ENCODE data around the gene KANSL2.
"Not testable (repeated sequence)": the region's sequence is repeated elsewhere in the genome, so short reads cannot be mapped to it uniquely, and the experiment has no call there.

The KANSL2 gene

DNA sequence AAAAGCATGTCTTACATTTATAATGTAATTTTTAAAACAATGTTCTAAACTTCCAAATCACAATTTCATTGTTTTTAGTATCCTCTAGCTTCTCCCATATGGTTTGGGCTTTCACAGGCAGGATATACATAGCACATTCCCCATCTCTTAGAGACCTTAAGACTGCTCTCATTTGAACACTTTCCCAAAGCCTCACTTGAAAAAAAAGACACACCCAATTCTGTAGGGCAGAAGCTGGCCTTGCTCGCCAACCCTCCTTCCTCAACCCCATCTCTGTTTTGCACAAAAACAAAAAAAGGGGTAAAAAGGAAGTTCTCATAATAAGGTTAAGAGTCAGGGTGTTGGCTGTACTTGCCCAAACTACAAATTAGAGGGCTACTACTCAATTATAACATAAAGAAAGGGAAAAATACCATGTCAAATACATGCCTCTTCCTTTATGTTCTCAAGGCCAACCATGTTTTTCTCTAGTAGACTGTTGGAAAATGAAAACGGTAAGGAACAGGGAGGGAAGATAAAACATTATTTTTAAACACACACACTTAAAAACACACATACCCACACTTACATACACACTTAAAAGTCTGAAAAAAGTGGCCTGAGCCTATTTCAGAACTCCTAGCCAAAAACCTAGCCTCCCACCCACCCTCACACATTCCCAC lies 9.9 kb upstream of the KANSL2 start:
- no peak overlapping the region for H3K4me3 Mint-ChIP-seq
- H3K4me1 Mint-ChIP-seq, result peaks cover 2% of the 10 kb centered on the region
- H3K9me3 Mint-ChIP-seq, result no peaks in the 10 kb centered on the region
- H3K27me3 Mint-ChIP-seq, result no peaks in the 10 kb centered on the region
- H3K36me3 Mint-ChIP-seq, result peaks cover 63% of the 10 kb centered on the region
- no peak for DNase-seq
- no peak overlapping the region for H3K27ac Mint-ChIP-seq
- CTCF ChIA-PET, result interaction anchor here (1.0 to 1.2 kb wide), 2 partner anchors 103 to 105 kb away, joined by 3 read pairs; no protein-coding TSS in a partner anchor

GRCh38 chr12:48690990-48691389 lies 9.0 kb upstream of the KANSL2 start:
- CTCF ChIA-PET, result interaction anchor here (1.0 to 1.2 kb wide), 2 partner anchors 104 to 106 kb away, joined by 3 read pairs; no protein-coding TSS in a partner anchor
- H3K36me3 Mint-ChIP-seq, result peaks cover 60% of the 10 kb centered on the region

DNA sequence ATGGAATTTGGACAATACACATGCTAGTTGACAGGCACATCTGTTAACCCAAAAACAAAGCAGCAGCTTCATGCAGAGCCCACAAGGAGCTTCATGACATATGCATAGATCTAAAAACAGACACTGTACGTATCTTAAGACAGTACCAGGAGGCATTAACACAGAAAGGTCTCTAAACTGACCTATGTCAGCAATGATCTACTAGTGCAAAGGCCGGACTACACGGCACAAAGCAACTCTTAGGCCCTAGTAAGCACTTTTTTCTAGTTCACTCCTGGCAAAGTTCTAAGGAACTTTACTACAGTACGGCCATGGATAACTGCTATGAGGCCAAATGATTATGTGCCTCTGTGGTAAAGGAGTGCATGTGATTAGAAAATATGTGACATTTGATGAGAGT lies 8.4 kb upstream of the KANSL2 start:
- H3K4me1 Mint-ChIP-seq, result peaks cover 2% of the 10 kb centered on the region
- H3K36me3 Mint-ChIP-seq, result peaks cover 54% of the 10 kb centered on the region
- H3K4me3 Mint-ChIP-seq, result no peak overlapping the region
- no peak overlapping the region for H3K27ac Mint-ChIP-seq
- H3K9me3 Mint-ChIP-seq, result no peaks in the 10 kb centered on the region
- H3K27me3 Mint-ChIP-seq, result no peaks in the 10 kb centered on the region
- CTCF ChIA-PET, result interaction anchor here (1.0 kb wide), 1 partner anchor 107 kb away, joined by 3 read pairs; no protein-coding TSS in a partner anchor
- no peak for DNase-seq

More at GRCh38 chr12:48690990-48691389, 9.0 kb upstream of the KANSL2 start:
- H3K9me3 Mint-ChIP-seq, result no peaks in the 10 kb centered on the region
- DNase-seq, result no peak
- no peaks in the 10 kb centered on the region for H3K27me3 Mint-ChIP-seq
- no peak overlapping the region for H3K4me3 Mint-ChIP-seq
- H3K4me1 Mint-ChIP-seq, result peaks cover 2% of the 10 kb centered on the region
- H3K27ac Mint-ChIP-seq, result no peak overlapping the region

DNA sequence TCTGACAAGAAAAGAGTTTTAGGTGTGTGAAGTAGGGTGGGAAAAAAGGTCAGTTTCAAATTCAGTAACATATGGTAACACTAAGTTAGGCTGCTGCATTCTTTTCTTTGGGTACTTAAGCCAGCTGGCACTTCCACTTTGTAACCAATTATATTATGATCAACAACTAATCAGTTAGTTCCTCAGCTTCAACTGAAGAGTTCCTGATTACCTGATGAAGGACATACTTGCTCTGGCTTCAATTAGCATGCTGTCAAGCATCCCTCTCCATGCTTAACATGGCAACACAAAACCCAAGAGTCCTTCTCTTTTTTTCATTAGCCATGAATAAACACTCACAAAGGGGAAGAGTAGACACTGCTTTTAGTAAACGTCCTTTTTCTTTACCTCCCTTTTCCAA lies 6.8 kb upstream of the KANSL2 start:
- DNase-seq, result no peak
- Mint-ChIP-seq H3K27ac (no peak overlapping the region), H3K36me3 (peaks cover 44% of the 10 kb centered on the region), H3K27me3 (peaks cover 3% of the 10 kb centered on the region), H3K4me3 (no peak overlapping the region), H3K9me3 (no peaks in the 10 kb centered on the region), H3K4me1 (peaks cover 2% of the 10 kb centered on the region)
- CTCF ChIA-PET, result no interaction called here

DNA sequence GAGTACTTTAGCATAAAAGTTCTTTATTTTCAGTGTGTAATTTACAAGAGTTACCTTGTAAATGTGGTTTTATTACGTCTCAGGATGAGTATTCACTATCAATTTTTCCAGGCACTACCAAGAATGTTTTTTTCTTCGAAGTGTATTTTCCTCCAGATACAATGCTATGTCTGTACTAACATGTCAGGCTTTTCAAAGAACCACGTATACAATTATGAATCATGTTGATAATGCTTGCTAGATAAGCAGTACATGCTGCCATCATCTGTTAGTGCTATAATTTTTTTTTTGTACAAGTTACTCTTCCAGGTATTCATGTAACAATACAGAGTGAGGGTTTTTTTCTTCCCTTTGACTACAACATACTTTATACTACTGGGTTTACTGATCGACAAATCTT lies 5.6 kb upstream of the KANSL2 start:
- Mint-ChIP-seq H3K27ac (no peak overlapping the region), H3K4me3 (no peak overlapping the region), H3K4me1 (peaks cover 7% of the 10 kb centered on the region), H3K36me3 (peaks cover 33% of the 10 kb centered on the region), H3K9me3 (no peaks in the 10 kb centered on the region), H3K27me3 (peaks cover 3% of the 10 kb centered on the region)
- CTCF ChIA-PET, result no interaction called here
- no peak for DNase-seq

- H3K27me3 Mint-ChIP-seq, result peaks cover 3% of the 10 kb centered on the region
- peaks cover 7% of the 10 kb centered on the region for H3K4me1 Mint-ChIP-seq
- H3K27ac Mint-ChIP-seq, result no peak overlapping the region
- CTCF ChIA-PET, result interaction anchor here (1.1 kb wide), 1 partner anchor 109 kb away, joined by 3 read pairs; no protein-coding TSS in a partner anchor
- no peak for DNase-seq
- H3K4me3 Mint-ChIP-seq, result no peak overlapping the region
- H3K9me3 Mint-ChIP-seq, result no peaks in the 10 kb centered on the region
- peaks cover 26% of the 10 kb centered on the region for H3K36me3 Mint-ChIP-seq
Measured at GRCh38 chr12:48686615-48687334, 4.7 kb upstream of the KANSL2 start.

DNA sequence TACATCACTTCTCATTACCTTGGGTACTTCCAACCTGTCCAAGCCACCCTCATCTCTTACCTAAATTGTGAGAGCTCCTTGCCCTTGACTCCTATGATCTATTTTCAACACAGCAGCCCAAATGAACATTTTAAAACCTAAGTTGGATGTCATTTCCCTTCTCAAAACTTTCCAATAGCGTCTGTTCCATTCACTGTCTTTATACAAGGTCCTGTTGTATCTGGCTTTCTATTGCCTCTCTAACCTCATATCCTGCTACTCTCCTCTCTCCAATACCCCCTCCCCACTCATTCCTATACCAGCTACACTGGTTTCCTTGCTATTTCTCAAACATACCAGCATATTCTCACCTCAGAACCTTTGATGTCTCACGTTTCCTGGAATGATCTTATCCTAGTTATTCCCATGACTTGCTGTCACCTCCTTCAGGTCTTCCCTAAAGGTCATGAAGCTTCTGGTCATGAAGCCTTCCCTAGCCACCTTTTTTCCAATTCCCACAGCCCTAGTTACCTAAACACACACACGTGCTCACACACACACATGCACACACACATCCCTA lies 4.1 kb upstream of the KANSL2 start:
- H3K27ac Mint-ChIP-seq, result no peak overlapping the region
- H3K27me3 Mint-ChIP-seq, result peaks cover 3% of the 10 kb centered on the region
- CTCF ChIA-PET, result interaction anchor here (1.1 kb wide), 1 partner anchor 110 kb away, joined by 3 read pairs; no protein-coding TSS in a partner anchor
- no peaks in the 10 kb centered on the region for H3K9me3 Mint-ChIP-seq
- H3K4me1 Mint-ChIP-seq, result peaks cover 9% of the 10 kb centered on the region
- H3K36me3 Mint-ChIP-seq, result peaks cover 27% of the 10 kb centered on the region
- H3K4me3 Mint-ChIP-seq, result no peak overlapping the region
- no peak for DNase-seq

DNA sequence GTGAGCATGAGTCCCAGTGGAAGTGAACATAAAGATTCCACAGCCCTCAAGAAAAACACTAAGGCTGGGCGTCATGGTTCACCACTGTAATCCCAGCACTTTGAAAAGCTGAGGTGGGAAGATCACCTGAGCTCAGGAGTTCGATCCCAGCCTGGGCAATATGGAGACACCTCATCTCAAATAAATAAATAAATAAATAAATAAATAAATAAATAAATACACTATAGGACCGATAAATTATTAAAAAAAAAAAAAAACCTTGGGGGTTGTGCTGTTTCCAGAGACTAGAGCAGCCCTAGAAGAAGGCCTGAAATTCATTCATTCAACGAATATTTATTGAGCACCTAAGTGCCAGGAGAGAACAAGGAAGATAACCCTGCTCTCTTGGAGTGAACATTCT lies 1.5 kb upstream of the KANSL2 start:
- H3K27ac Mint-ChIP-seq, result peak overlapping the region; percentile 56

GRCh38 chr12:48682927-48683326 lies 889 bp upstream of the KANSL2 start:
- no peak for DNase-seq
- Mint-ChIP-seq H3K27ac (peak overlapping the region; percentile 67), H3K4me1 (peaks cover 37% of the 10 kb centered on the region), H3K9me3 (no peaks in the 10 kb centered on the region), H3K36me3 (peaks cover 35% of the 10 kb centered on the region), H3K27me3 (peaks cover 3% of the 10 kb centered on the region), H3K4me3 (peak overlapping the region; percentile 95)
- CTCF ChIA-PET, result interaction anchor here (1.0 to 1.4 kb wide), 2 partner anchors 132 to 208 kb away, joined by 3 to 5 read pairs; no protein-coding TSS in a partner anchor

More for the DNA sequence above, 1.5 kb upstream of the KANSL2 start:
- Mint-ChIP-seq H3K4me3 (peak overlapping the region; percentile 95), H3K36me3 (peaks cover 32% of the 10 kb centered on the region), H3K9me3 (no peaks in the 10 kb centered on the region), H3K4me1 (peaks cover 33% of the 10 kb centered on the region), H3K27me3 (peaks cover 3% of the 10 kb centered on the region)
- DNase-seq, result no peak
- CTCF ChIA-PET, result no interaction called here

GRCh38 chr12:48682533-48682905 lies 481 bp upstream of the KANSL2 start:
- H3K4me3 Mint-ChIP-seq, result peak overlapping the region; percentile 95
- DNase-seq, H3K27me3 Mint-ChIP-seq, H3K9me3 Mint-ChIP-seq: not testable (repeated sequence)
- peaks cover 40% of the 10 kb centered on the region for H3K4me1 Mint-ChIP-seq
- H3K27ac Mint-ChIP-seq, result peak overlapping the region; percentile 95
- H3K36me3 Mint-ChIP-seq, result peaks cover 34% of the 10 kb centered on the region
- CTCF ChIA-PET, result interaction anchor here (0.6 to 1.4 kb wide), 3 partner anchors 132 to 208 kb away, joined by 3 to 5 read pairs (median 3); no protein-coding TSS in a partner anchor

GRCh38 chr12:48681399-48681709 lies 684 bp downstream of the KANSL2 start:
- peaks cover 41% of the 10 kb centered on the region for H3K36me3 Mint-ChIP-seq
- peaks cover 48% of the 10 kb centered on the region for H3K4me1 Mint-ChIP-seq
- CTCF ChIA-PET, result no interaction called here
- no peaks in the 10 kb centered on the region for H3K9me3 Mint-ChIP-seq
- peak overlapping the region; percentile 95 for H3K27ac Mint-ChIP-seq
- peaks cover 3% of the 10 kb centered on the region for H3K27me3 Mint-ChIP-seq
- DNase-seq, result no peak
- peak overlapping the region; percentile 95 for H3K4me3 Mint-ChIP-seq

DNA sequence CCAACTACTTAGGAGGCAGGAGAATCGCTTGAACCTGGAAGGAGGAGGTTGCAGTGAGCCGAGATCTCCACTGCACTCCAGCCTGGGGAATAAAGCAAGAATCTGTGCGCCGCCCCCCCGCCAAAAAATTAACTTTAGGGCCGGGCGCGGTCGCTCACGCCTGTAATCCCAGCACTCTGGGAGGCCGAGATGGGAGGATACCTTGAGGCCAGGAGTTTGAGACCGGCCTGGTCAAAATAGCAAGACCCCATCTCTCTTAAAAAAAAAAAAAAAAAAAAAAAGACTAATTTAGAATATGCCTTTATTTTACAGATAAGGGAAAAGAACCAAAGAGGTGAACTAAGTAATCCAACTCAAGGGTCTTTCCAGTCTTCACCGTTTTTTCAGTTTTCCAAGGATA lies 1.2 kb downstream of the KANSL2 start:
- Mint-ChIP-seq H3K9me3 (no peaks in the 10 kb centered on the region), H3K4me3 (peak overlapping the region; percentile 95), H3K4me1 (peaks cover 48% of the 10 kb centered on the region), H3K27me3 (peaks cover 3% of the 10 kb centered on the region), H3K36me3 (peaks cover 41% of the 10 kb centered on the region), H3K27ac (peak overlapping the region; percentile 95)
- no peak for DNase-seq
- CTCF ChIA-PET, result no interaction called here

- Mint-ChIP-seq H3K36me3 (peaks cover 43% of the 10 kb centered on the region), H3K27me3 (no peaks in the 10 kb centered on the region), H3K4me1 (peaks cover 48% of the 10 kb centered on the region), H3K9me3 (no peaks in the 10 kb centered on the region), H3K27ac (peak overlapping the region; percentile 72), H3K4me3 (peak overlapping the region; percentile 63)
- CTCF ChIA-PET, result no interaction called here
- no peak for DNase-seq
Measured at GRCh38 chr12:48678551-48679185, 3.4 kb downstream of the KANSL2 start.

GRCh38 chr12:48671231-48671856 lies 10.7 kb downstream of the KANSL2 start:
- Mint-ChIP-seq H3K4me3 (no peak overlapping the region), H3K4me1 (no peaks in the 10 kb centered on the region), H3K9me3 (no peaks in the 10 kb centered on the region), H3K27me3 (no peaks in the 10 kb centered on the region), H3K36me3 (peaks cover 37% of the 10 kb centered on the region), H3K27ac (peak overlapping the region; percentile 42)
- no peak for DNase-seq
- CTCF ChIA-PET, result interaction anchor here (0.6 to 1.0 kb wide), 3 partner anchors 15 to 124 kb away, joined by 3 to 4 read pairs (median 4); no protein-coding TSS in a partner anchor
